Fibroblast of villous mesenchyme (primary cell): Measurements from ENCODE around the gene CADPS. TPM values are rescaled to one million over a fixed set of nuclear protein-coding genes. Genes with fewer than 3 reads are reported as not detected.

ENCODE experiments used
- DNase-seq: peaks from one replicate; pipeline ENCODE4 v3.0.0-alpha.2; 2010; ENCODE audit warnings: low read depth
- H3K4me3 ChIP-seq: 2 replicates; pipeline ENCODE4 v1.5.1; 2011; ENCODE audit warnings: low read depth, mild to moderate bottlenecking, low read length
- total RNA-seq: library from RNA; depleted of rRNA; stranded (reverse); fragments of >200 nt; gene quantifications from 2 replicates; pipeline ENCODE4 v1.2.3, GENCODE V29; 2012
- TF ChIP-seq, protein P1 (sequence below): IDR thresholded peaks from 2 replicates; pipeline ENCODE4 v1.5.1; 2012; ENCODE audit warnings: low read depth, mild to moderate bottlenecking, low read length; ENCODE audit not compliant: insufficient read depth

CADPS gene
- total RNA-seq, 1 donor: not detected

DNA sequence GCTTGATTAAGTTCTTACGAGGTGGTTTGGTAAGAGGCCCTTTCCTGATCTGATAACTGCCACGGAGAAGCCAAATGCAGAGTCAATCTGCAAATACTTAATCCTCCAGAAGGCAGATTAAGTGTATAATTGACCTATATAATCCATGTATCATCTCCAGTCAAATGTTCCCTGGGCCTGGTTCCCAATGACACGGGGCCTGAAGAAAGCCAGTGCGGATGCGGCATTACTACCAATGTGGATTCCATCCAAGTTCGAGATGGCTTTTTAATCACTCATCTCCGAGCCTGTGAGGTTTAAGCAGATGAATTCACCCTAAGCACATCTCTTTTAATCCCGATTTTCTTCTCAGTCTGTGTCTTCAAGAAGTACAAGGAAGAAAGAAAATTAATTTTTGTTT is 441.8 kb downstream of the CADPS start:
- no peak for DNase-seq
- H3K4me3 ChIP-seq: no peak overlapping the region
- TF ChIP-seq, protein P1, sequence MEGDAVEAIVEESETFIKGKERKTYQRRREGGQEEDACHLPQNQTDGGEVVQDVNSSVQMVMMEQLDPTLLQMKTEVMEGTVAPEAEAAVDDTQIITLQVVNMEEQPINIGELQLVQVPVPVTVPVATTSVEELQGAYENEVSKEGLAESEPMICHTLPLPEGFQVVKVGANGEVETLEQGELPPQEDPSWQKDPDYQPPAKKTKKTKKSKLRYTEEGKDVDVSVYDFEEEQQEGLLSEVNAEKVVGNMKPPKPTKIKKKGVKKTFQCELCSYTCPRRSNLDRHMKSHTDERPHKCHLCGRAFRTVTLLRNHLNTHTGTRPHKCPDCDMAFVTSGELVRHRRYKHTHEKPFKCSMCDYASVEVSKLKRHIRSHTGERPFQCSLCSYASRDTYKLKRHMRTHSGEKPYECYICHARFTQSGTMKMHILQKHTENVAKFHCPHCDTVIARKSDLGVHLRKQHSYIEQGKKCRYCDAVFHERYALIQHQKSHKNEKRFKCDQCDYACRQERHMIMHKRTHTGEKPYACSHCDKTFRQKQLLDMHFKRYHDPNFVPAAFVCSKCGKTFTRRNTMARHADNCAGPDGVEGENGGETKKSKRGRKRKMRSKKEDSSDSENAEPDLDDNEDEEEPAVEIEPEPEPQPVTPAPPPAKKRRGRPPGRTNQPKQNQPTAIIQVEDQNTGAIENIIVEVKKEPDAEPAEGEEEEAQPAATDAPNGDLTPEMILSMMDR: no peak

DNA sequence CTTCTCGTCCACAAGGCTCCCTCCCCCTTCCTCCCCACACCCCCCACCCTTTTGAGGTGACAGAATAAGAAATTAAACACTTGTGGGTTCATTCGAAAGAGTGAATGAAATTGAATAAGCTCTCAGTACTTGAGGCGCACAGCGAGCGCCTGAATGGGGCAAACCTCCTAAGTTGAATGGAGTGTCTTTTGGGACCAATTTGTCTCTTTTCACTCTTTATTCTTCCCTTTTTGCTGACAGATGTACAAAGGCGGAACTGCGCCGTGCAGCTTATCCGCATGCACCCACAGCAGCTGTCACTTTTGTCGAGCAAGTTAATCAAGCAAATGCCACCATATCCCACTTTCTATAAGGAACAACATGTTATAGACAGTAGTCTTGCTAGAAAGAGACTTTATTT is 454.0 kb downstream of the CADPS start:
- TF ChIP-seq, protein P1: no peak
- H3K4me3 ChIP-seq: no peak overlapping the region
- DNase-seq: no peak

DNA sequence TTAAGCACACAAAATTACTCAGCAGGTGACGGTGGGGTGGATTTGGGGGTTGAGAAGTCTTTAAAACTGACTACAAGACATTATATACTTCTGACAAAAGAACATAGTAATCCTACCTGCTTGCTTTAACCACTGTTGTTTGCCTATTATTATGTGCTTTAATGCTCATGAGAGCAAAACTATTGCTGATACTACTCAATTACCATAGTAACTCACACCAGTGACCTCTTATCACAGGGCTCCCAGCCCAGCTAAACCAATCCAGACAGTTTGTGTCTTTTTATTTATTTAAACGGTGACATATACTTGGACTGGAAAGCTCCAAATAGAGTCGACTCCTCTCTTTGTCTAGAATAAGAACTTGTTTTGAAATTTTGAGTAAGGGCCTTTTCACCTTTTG is 459.1 kb downstream of the CADPS start:
- TF ChIP-seq, protein P1: no peak
- H3K4me3 ChIP-seq: no peak overlapping the region
- no peak for DNase-seq

DNA sequence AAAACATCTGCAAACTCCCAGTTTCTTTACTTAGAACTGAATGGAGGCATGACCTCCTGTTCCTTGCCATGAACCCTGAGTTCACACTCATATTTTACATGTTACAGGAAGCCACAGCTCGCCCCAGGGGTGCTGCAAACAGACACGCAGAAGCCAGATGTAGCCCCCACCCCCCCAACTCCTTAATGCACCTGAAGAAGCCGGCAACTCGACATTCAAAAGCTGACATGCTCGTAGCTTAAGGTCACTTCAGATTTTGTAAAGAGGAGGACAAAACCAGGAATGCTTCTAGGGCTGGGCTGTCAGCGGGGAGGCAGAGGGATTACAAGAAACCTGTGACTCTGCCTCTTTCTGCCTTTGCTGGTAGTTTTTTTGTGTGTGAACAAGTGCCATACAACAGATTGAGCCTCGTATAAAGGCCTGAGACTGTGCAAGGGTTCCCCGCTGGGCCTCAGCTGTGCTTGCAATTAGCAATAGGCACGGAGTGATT is 459.9 kb downstream of the CADPS start:
- TF ChIP-seq, protein P1: no peak
- DNase-seq: no peak
- H3K4me3 ChIP-seq: no peak overlapping the region

DNA sequence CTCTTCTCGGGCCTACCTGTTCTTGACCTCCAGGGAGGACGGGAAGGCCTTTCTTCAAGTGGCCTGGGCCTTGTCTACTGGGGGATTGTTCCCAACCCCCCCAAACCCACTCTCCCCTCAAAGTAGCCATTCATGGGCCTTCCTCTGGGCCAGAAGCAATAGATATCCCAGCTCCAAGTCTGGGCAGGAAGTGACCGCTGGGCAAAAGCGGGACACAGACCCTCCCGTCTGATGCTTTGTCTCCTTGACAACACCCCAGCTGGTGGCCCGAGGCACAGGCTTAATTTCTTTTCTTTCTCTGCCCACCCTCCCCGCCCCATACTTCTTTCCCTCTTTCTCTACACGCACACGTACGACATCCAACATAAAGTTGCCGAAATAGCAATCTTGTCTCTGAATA is 460.4 kb downstream of the CADPS start:
- no peak overlapping the region for H3K4me3 ChIP-seq
- TF ChIP-seq, protein P1: no peak

DNA sequence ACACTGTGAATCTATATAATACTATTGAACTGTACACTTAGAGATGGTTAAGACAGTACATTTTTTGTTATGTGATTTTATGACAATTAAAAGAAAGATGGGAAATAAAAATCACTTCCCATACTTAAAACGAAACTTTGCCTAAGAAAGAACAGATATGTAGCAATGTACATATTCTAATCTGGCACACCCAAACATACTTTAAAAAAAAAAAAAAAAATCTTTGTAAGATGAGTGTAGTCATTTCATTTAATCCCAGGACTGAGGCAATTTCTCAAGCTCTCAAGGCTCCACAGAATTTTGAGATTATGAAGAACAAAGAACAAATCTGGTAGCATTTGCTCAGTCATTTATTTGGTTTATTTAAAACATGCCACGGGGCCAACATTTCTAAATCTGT is 461.5 kb downstream of the CADPS start:
- TF ChIP-seq, protein P1: no peak
- no peak for DNase-seq
- H3K4me3 ChIP-seq: no peak overlapping the region

More for the DNA sequence above, 460.4 kb downstream of the CADPS start:
- DNase-seq: no peak

DNA sequence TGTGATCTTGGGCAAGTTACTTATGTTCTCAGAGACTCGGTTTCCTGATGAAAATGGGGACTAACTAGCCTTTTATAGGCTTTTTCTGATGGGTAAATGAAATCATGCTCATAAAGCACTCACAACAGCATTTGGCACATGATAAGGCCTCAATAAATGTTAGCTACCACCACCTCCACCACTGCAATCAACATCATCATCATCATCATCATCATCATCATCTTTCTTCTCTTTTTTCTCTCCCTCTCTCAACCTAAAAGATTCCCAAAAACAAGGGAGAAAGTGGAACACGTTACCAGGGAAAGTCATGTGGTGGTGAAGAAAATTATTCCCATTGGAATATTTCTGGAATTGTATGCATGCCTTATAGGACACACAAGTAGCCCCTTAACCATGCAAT is 468.3 kb downstream of the CADPS start:
- no peak for DNase-seq
- no peak overlapping the region for H3K4me3 ChIP-seq
- TF ChIP-seq, protein P1: no peak
